Dermis blood vessel endothelial cell (primary cell): ENCODE measurements around the gene UCHL1. TPM values are rescaled to one million over a fixed set of nuclear protein-coding genes. Genes with fewer than 3 reads are reported as not detected.
"Not testable (repeated sequence)": the region's sequence is repeated elsewhere in the genome, so short reads cannot be mapped to it uniquely, and the experiment has no call there.

ENCODE experiments used
- DNase-seq: peaks from one replicate; pipeline ENCODE4 v3.0.0; 2010
- total RNA-seq: library from RNA; depleted of rRNA; stranded (reverse); fragments of >200 nt; gene quantifications from 2 replicates; pipeline ENCODE4 v1.2.3, GENCODE V29; 2014

Gene UCHL1
- total RNA-seq, 1 donor from 2014 or later: 235 TPM

- no peak for DNase-seq
These were observed 14.8 kb upstream of the UCHL1 start for GRCh38 chr4:41241919-41242318.

- no peak for DNase-seq
These were observed 10.7 kb upstream of the UCHL1 start for GRCh38 chr4:41245983-41246382.

- no peak for DNase-seq
These were observed 493 bp upstream of the UCHL1 start for GRCh38 chr4:41256131-41256739.

GRCh38 chr4:41257257-41257901, 651 bp downstream of the UCHL1 start:
- DNase-seq: peak; percentile 53

- DNase-seq: no peak
These were observed 1.2 kb downstream of the UCHL1 start for GRCh38 chr4:41257906-41258305.

- peak; percentile 74 for DNase-seq
These were observed 2.1 kb downstream of the UCHL1 start for GRCh38 chr4:41258783-41259182.

GRCh38 chr4:41260116-41260733, 3.5 kb downstream of the UCHL1 start:
- DNase-seq: no peak

- no peak for DNase-seq
These were observed 5.5 kb downstream of the UCHL1 start for GRCh38 chr4:41262198-41262597.

- DNase-seq: no peak
These were observed 7.5 kb downstream of the UCHL1 start for GRCh38 chr4:41264212-41264611.

- DNase-seq: no peak
These were observed 11.3 kb downstream of the UCHL1 start for GRCh38 chr4:41267997-41268396.

- no peak for DNase-seq
These were observed 12.2 kb downstream of the UCHL1 start for GRCh38 chr4:41268721-41269517.

GRCh38 chr4:41269682-41270081, 13.0 kb downstream of the UCHL1 start:
- no peak for DNase-seq

GRCh38 chr4:41275931-41276330, 19.2 kb downstream of the UCHL1 start:
- DNase-seq: not testable (repeated sequence)

- DNase-seq: no peak
These were observed 23.3 kb downstream of the UCHL1 start for GRCh38 chr4:41280010-41280409.

GRCh38 chr4:41281038-41281634, 24.4 kb downstream of the UCHL1 start:
- DNase-seq: peak; percentile 93

GRCh38 chr4:41282366-41282765, 25.6 kb downstream of the UCHL1 start:
- DNase-seq: peak; percentile 20

- no peak for DNase-seq
These were observed 28.6 kb downstream of the UCHL1 start for GRCh38 chr4:41285202-41285863.

- DNase-seq: no peak
These were observed 29.1 kb downstream of the UCHL1 start for GRCh38 chr4:41285864-41286235.

GRCh38 chr4:41287005-41287404, 30.3 kb downstream of the UCHL1 start:
- DNase-seq: no peak

- DNase-seq: no peak
These were observed 31.1 kb downstream of the UCHL1 start for GRCh38 chr4:41287852-41288251.

GRCh38 chr4:41288254-41288653, 31.5 kb downstream of the UCHL1 start:
- no peak for DNase-seq

- DNase-seq: no peak
These were observed 33.8 kb downstream of the UCHL1 start for GRCh38 chr4:41290479-41290878.
